Esophagus squamous epithelium (tissue), 5 donors: Measurements from ENCODE around the gene BFSP1. TPM values are rescaled to one million over a fixed set of nuclear protein-coding genes. Genes with fewer than 3 reads are reported as not detected.

Source experiments
- DNase-seq: peaks from one replicate; lab custom pipeline; 2025; lab: John Stamatoyannopoulos, UW
- H3K27ac ChIP-seq, 4 donors: fragments of 200-600 bp; sonication (generic); one replicate each; pipeline ENCODE4 v1.5.1; 2016 to 2019; ENCODE audit warnings: mild to moderate bottlenecking in 1 of 4
- H3K27me3 ChIP-seq, 4 donors: fragments of 200-600 bp; sonication (generic); 1 replicate in 3 of 4; 2 replicates in 1 of 4; pipeline versions ENCODE4 v1.5.1 to v1.6.0; 2017 to 2021; ENCODE audit warnings: antibody characterized with exemption in 1 of 4
- H3K36me3 ChIP-seq, 3 donors: fragments of 200-600 bp; sonication (generic); one replicate each; pipeline ENCODE4 v1.5.1; 2016 to 2019
- H3K4me1 ChIP-seq, 3 donors: fragments of 200-600 bp; sonication (generic); one replicate each; pipeline ENCODE4 v1.5.1; 2017 to 2019
- H3K4me3 ChIP-seq, 4 donors: fragments of 200-600 bp; sonication (generic); 1 replicate in 3 of 4; 2 replicates in 1 of 4; pipeline ENCODE4 v1.5.1; 2016 to 2019; ENCODE audit warnings: mild to moderate bottlenecking in 2 of 4, moderate library complexity in 1 of 4
- H3K9me3 ChIP-seq, 3 donors: fragments of 200-600 bp; sonication (generic); one replicate each; pipeline ENCODE4 v1.5.1; 2016 to 2019
- CTCF ChIP-seq, 6 experiments: fragments of 450-650 bp in 4 of 6; fragments of 200-600 bp in 2 of 6; sonication (generic) in 2 of 6; IDR thresholded peaks; one replicate each; pipeline ENCODE4 v1.5.1; 2016 to 2019; ENCODE audit warnings: antibody characterized with exemption in 6 of 6, mild to moderate bottlenecking in 4 of 6, moderate library complexity in 4 of 6
- POLR2A ChIP-seq, 4 donors: fragments of 450-650 bp; IDR thresholded peaks; one replicate each; pipeline ENCODE4 v1.6.1; 2017; ENCODE audit warnings: antibody characterized with exemption in 4 of 4, mild to moderate bottlenecking in 4 of 4, moderate library complexity in 3 of 4
- WGBS, 2 donors: methylation state at CpG; one replicate each; pipeline ENCODE4 v1.1.5; 2018; 5-methylcytosine and 5-hydroxymethylcytosine counted together
- intact Hi-C: fragments of 100-400 bp; cut with DNase I; formaldehyde crosslinking; loops from one replicate; pipeline ENCODE4 v1.15.0; 2022
- total RNA-seq, 4 donors: library from RNA; depleted of rRNA; stranded (reverse); fragments of >200 nt; gene quantifications; one replicate each; pipeline ENCODE4 v1.1.0, GENCODE V29; 2016
- donor health status: DM: yes; HTN: yes; CAD: no.

BFSP1 gene
- total RNA-seq, 4 donors from 2014 or later = 0.56 to 1.3 (median 1.00) TPM

- WGBS, 2 donors = 70 to 84% methylated on average over 3 of the region's 3 CpGs
Observed at GRCh38 chr20:17573463-17573862, 42.3 kb upstream of the BFSP1 start.

GRCh38 chr20:17572034-17572638 is 41.0 kb upstream of the BFSP1 start:
- Histone ChIP-seq H3K27me3 (no peaks in the 10 kb centered on the region), H3K9me3 (no peaks in the 10 kb centered on the region), H3K4me1 (peaks cover 19 to 78% (median 40%) of the 10 kb centered on the region in 3 donors), H3K27ac (peak overlapping the region; percentile 98 to 100 (median 100)), H3K4me3 (peak overlapping the region; percentile 83 to 98 (median 94)), H3K36me3 (peaks cover 0 to 27% (median 0%) of the 10 kb centered on the region in 3 donors)
- TF ChIP-seq CTCF (IDR thresholded peaks at IDR 0.05) (no peak), POLR2A (IDR thresholded peaks at IDR 0.05) (no peak)
- intact Hi-C loops = no loop called here
- WGBS, 2 donors = 29 to 32% methylated on average over 7 of the region's 7 CpGs
- no peak for DNase-seq

More at GRCh38 chr20:17573463-17573862, 42.3 kb upstream of the BFSP1 start:
- no peaks in the 10 kb centered on the region for H3K27me3 ChIP-seq
- H3K4me1 ChIP-seq = peaks cover 13 to 79% (median 28%) of the 10 kb centered on the region in 3 donors
- H3K9me3 ChIP-seq = no peaks in the 10 kb centered on the region
- DNase-seq = no peak
- H3K27ac ChIP-seq = peak overlapping the region in 2 of 4 donors; percentile 99 to 100
- intact Hi-C loops = no loop called here
- TF ChIP-seq CTCF (IDR thresholded peaks at IDR 0.05) (no peak), POLR2A (IDR thresholded peaks at IDR 0.05) (no peak)
- peaks cover 0 to 29% (median 0%) of the 10 kb centered on the region in 3 donors for H3K36me3 ChIP-seq
- H3K4me3 ChIP-seq = peak overlapping the region in 3 of 4 donors; percentile 91 to 98 (median 97)

- no peak for TF ChIP-seq CTCF (IDR thresholded peaks at IDR 0.05)
- peaks cover 0 to 17% (median 0%) of the 10 kb centered on the region in 3 donors for H3K36me3 ChIP-seq
- H3K4me1 ChIP-seq = peaks cover 19 to 68% (median 37%) of the 10 kb centered on the region in 3 donors
- H3K27ac ChIP-seq = peak overlapping the region; percentile 98 to 100 (median 100)
- H3K9me3 ChIP-seq = no peaks in the 10 kb centered on the region
- no peaks in the 10 kb centered on the region for H3K27me3 ChIP-seq
- 1 to 4% methylated on average over 6 of the region's 6 CpGs for WGBS, 2 donors
- peak overlapping the region; percentile 83 to 98 (median 94) for H3K4me3 ChIP-seq
- intact Hi-C loops = no loop called here
- no peak for DNase-seq
Observed at GRCh38 chr20:17571153-17571527, 40.0 kb upstream of the BFSP1 start.

GRCh38 chr20:17570347-17571152 is 39.4 kb upstream of the BFSP1 start:
- no peak for TF ChIP-seq CTCF (IDR thresholded peaks at IDR 0.05)
- no peak for TF ChIP-seq POLR2A (IDR thresholded peaks at IDR 0.05)
- WGBS, 2 donors = 1% methylated on average over 13 to 15 of the region's 43 CpGs
- intact Hi-C loops = no loop called here

More at GRCh38 chr20:17570347-17571152, 39.4 kb upstream of the BFSP1 start:
- DNase-seq = no peak
- Histone ChIP-seq H3K27ac (peak overlapping the region; percentile 98 to 100 (median 100)), H3K27me3 (no peaks in the 10 kb centered on the region), H3K4me1 (peaks cover 19 to 62% (median 37%) of the 10 kb centered on the region in 3 donors), H3K4me3 (peak overlapping the region; percentile 83 to 98 (median 94)), H3K9me3 (no peaks in the 10 kb centered on the region), H3K36me3 (peaks cover 0 to 17% (median 0%) of the 10 kb centered on the region in 3 donors)
